Measurements from ENCODE around the gene TTF1. TPM values are rescaled to one million over a fixed set of nuclear protein-coding genes. Genes with fewer than 3 reads are reported as not detected.
A peak's percentile ranks its signal among the peaks of the same experiment; 100 is the strongest.

Gene TTF1
- polyA plus RNA-seq, 1 of the 3 experiments (the other 2 are of a cell fraction), result 11.9 TPM

- no peak overlapping the region for H3K4me2 ChIP-seq
- no peak overlapping the region for H2AFZ ChIP-seq (ENCODE audit: low read depth)
- H3K4me3 ChIP-seq (ENCODE audit: low read depth in 2 of 2, low read length in 1 of 2), result no peak overlapping the region; a peak in 2 of 4 replicates
- peaks cover 9% of the 10 kb centered on the region for H3K79me2 ChIP-seq (ENCODE audit: insufficient read depth)
- TF ChIP-seq, protein P1, sequence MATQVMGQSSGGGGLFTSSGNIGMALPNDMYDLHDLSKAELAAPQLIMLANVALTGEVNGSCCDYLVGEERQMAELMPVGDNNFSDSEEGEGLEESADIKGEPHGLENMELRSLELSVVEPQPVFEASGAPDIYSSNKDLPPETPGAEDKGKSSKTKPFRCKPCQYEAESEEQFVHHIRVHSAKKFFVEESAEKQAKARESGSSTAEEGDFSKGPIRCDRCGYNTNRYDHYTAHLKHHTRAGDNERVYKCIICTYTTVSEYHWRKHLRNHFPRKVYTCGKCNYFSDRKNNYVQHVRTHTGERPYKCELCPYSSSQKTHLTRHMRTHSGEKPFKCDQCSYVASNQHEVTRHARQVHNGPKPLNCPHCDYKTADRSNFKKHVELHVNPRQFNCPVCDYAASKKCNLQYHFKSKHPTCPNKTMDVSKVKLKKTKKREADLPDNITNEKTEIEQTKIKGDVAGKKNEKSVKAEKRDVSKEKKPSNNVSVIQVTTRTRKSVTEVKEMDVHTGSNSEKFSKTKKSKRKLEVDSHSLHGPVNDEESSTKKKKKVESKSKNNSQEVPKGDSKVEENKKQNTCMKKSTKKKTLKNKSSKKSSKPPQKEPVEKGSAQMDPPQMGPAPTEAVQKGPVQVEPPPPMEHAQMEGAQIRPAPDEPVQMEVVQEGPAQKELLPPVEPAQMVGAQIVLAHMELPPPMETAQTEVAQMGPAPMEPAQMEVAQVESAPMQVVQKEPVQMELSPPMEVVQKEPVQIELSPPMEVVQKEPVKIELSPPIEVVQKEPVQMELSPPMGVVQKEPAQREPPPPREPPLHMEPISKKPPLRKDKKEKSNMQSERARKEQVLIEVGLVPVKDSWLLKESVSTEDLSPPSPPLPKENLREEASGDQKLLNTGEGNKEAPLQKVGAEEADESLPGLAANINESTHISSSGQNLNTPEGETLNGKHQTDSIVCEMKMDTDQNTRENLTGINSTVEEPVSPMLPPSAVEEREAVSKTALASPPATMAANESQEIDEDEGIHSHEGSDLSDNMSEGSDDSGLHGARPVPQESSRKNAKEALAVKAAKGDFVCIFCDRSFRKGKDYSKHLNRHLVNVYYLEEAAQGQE (IDR thresholded peaks at IDR 0.05; ENCODE audit: low read depth, low read length), result no peak
- TF ChIP-seq FOXJ3 (CRISPR knock-in tag; IDR thresholded peaks at IDR 0.05), result no peak
- no peak for TF ChIP-seq NFIC (IDR thresholded peaks at IDR 0.05; ENCODE audit: borderline replicate concordance)
- TF ChIP-seq, protein P2, sequence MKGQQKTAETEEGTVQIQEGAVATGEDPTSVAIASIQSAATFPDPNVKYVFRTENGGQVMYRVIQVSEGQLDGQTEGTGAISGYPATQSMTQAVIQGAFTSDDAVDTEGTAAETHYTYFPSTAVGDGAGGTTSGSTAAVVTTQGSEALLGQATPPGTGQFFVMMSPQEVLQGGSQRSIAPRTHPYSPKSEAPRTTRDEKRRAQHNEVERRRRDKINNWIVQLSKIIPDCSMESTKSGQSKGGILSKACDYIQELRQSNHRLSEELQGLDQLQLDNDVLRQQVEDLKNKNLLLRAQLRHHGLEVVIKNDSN (IDR thresholded peaks at IDR 0.05; ENCODE audit: borderline replicate concordance, low read depth), result no peak
- TF ChIP-seq TEAD4 (IDR thresholded peaks at IDR 0.05; ENCODE audit: borderline replicate concordance, insufficient read depth), result no peak
- TF ChIP-seq EP300 (IDR thresholded peaks at IDR 0.05; ENCODE audit: borderline replicate concordance in 1 of 2, low read depth in 1 of 2, low read length in 1 of 2), result no peak
- TF ChIP-seq, protein P3, sequence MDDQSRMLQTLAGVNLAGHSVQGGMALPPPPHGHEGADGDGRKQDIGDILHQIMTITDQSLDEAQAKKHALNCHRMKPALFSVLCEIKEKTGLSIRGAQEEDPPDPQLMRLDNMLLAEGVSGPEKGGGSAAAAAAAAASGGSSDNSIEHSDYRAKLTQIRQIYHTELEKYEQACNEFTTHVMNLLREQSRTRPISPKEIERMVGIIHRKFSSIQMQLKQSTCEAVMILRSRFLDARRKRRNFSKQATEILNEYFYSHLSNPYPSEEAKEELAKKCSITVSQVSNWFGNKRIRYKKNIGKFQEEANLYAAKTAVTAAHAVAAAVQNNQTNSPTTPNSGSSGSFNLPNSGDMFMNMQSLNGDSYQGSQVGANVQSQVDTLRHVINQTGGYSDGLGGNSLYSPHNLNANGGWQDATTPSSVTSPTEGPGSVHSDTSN (IDR thresholded peaks at IDR 0.05), result no peak
- no peak for TF ChIP-seq ELF1 (IDR thresholded peaks at IDR 0.05)
- no peak for TF ChIP-seq POLR2AphosphoS5 (IDR thresholded peaks at IDR 0.05; ENCODE audit: low read depth, low read length)
- no peak for TF ChIP-seq MEF2A (IDR thresholded peaks at IDR 0.05; ENCODE audit: borderline replicate concordance, low read depth)
- TF ChIP-seq RAD21 (IDR thresholded peaks at IDR 0.05; ENCODE audit: low read length), result peak; percentile 71
- no peak for TF ChIP-seq SIN3A (IDR thresholded peaks at IDR 0.05; ENCODE audit: borderline replicate concordance, low read depth, low read length)
- TF ChIP-seq TAF1 (IDR thresholded peaks at IDR 0.05; ENCODE audit: borderline replicate concordance, low read depth, low read length), result no peak
- TF ChIP-seq SMC3 (IDR thresholded peaks at IDR 0.05; ENCODE audit: low read depth, low read length), result peak; percentile 40
- no peak for TF ChIP-seq GABPA (IDR thresholded peaks at IDR 0.05; ENCODE audit: low read depth)
- TF ChIP-seq MAX (IDR thresholded peaks at IDR 0.05; ENCODE audit: low read depth), result no peak
- peak; percentile 53 for TF ChIP-seq CTCF (IDR thresholded peaks at IDR 0.05)
- no peak for TF ChIP-seq FOSL2 (IDR thresholded peaks at IDR 0.05; ENCODE audit: borderline replicate concordance, low read depth)
- no peak for TF ChIP-seq JUND (IDR thresholded peaks at IDR 0.05)
- TF ChIP-seq RCOR1 (IDR thresholded peaks at IDR 0.05; ENCODE audit: low read length), result no peak
- TF ChIP-seq, protein P4, sequence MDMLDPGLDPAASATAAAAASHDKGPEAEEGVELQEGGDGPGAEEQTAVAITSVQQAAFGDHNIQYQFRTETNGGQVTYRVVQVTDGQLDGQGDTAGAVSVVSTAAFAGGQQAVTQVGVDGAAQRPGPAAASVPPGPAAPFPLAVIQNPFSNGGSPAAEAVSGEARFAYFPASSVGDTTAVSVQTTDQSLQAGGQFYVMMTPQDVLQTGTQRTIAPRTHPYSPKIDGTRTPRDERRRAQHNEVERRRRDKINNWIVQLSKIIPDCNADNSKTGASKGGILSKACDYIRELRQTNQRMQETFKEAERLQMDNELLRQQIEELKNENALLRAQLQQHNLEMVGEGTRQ (IDR thresholded peaks at IDR 0.05; ENCODE audit: borderline replicate concordance, low read depth, low read length), result no peak
- TF ChIP-seq MXI1 (IDR thresholded peaks at IDR 0.05; ENCODE audit: low read depth, low read length), result no peak
- no peaks in the 10 kb centered on the region for H3K36me3 ChIP-seq (replicated peaks in 1 of 2; ENCODE audit: control insufficient read depth in 1 of 2, insufficient read depth in 2 of 2, low read length in 1 of 2)
- WGBS (ENCODE audit: low lambda C conversion rate), result 68% methylated on average over 20 of the region's 20 CpGs
- H3K27me3 ChIP-seq (ENCODE audit: insufficient read depth), result no peaks in the 10 kb centered on the region
- H3K9me2 ChIP-seq, result no peaks in the 10 kb centered on the region
- CTCF ChIA-PET, result interaction anchor here (0.7 to 9.5 kb wide), 6 partner anchors 90 to 388 kb away, joined by 3 to 72 read pairs (median 4); no protein-coding TSS in a partner anchor
- no peaks in the 10 kb centered on the region for H3K9me3 ChIP-seq
- no peaks in the 10 kb centered on the region for H4K20me1 ChIP-seq (ENCODE audit: insufficient read depth)
- H3F3A ChIP-seq (replicated peaks; ENCODE audit: insufficient read depth), result peaks cover 8% of the 10 kb centered on the region
- no peak overlapping the region for H3K9ac ChIP-seq
- POLR2A ChIA-PET, result no interaction called here
- H3K4me1 ChIP-seq (ENCODE audit: control insufficient read depth in 1 of 2, insufficient read depth in 2 of 2, low read depth in 1 of 2, low read length in 1 of 2), result peaks cover 0 to 21% of the 10 kb centered on the region in 2 experiments; a peak in 2 of 4 replicates
- no peak overlapping the region for H3K27ac ChIP-seq (ENCODE audit: low read depth in 2 of 2, low read length in 1 of 2)
- peak; percentile 67 for DNase-seq
Measured at GRCh38 chr9:132411091-132411508, 4.5 kb upstream of the TTF1 start.

All from SK-N-SH (cell line).